Endothelial cell of umbilical vein (primary cell): ENCODE measurements around the gene SPRR3.

Experiments
- EZH2 ChIP-seq: IDR thresholded peaks from 2 replicates; pipeline ENCODE4 v1.6.1; 2012; ENCODE audit warnings: borderline replicate concordance, low read depth, mild to moderate bottlenecking, moderate library complexity, low read length, inconsistent platforms; ENCODE audit not compliant: severe bottlenecking
- POLR2A ChIP-seq: IDR thresholded peaks from 2 replicates; pipeline ENCODE4 v1.6.1; 2012; ENCODE audit warnings: low read depth, mild to moderate bottlenecking, control low read depth, low read length
- TF ChIP-seq, protein P1 (sequence below), 2 donors: IDR thresholded peaks; 1 replicate in 1 of 2; 2 replicates in 1 of 2; pipeline ENCODE4 v1.5.1; 2011; ENCODE audit warnings: low read length in 2 of 2, mild to moderate bottlenecking in 2 of 2, moderate library complexity in 2 of 2, control low read depth in 1 of 2, inconsistent platforms in 1 of 2, low read depth in 1 of 2; ENCODE audit not compliant: insufficient read depth in 1 of 2; ENCODE audit errors: extremely low read depth in 1 of 2

GRCh38 chr1:152968248-152968647 is 33.3 kb upstream of the SPRR3 start:
- TF ChIP-seq EZH2 (no peak), POLR2A (no peak)
- TF ChIP-seq, protein P1, sequence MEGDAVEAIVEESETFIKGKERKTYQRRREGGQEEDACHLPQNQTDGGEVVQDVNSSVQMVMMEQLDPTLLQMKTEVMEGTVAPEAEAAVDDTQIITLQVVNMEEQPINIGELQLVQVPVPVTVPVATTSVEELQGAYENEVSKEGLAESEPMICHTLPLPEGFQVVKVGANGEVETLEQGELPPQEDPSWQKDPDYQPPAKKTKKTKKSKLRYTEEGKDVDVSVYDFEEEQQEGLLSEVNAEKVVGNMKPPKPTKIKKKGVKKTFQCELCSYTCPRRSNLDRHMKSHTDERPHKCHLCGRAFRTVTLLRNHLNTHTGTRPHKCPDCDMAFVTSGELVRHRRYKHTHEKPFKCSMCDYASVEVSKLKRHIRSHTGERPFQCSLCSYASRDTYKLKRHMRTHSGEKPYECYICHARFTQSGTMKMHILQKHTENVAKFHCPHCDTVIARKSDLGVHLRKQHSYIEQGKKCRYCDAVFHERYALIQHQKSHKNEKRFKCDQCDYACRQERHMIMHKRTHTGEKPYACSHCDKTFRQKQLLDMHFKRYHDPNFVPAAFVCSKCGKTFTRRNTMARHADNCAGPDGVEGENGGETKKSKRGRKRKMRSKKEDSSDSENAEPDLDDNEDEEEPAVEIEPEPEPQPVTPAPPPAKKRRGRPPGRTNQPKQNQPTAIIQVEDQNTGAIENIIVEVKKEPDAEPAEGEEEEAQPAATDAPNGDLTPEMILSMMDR (IDR thresholded peaks at IDR 0.05; ENCODE audit: extremely low read depth in 1 of 2, insufficient read depth in 1 of 2, low read depth in 1 of 2, low read length in 2 of 2) = no peak
